Activated B cell treated with CpG ODN at 0.5 μM for 24 hours (primary cell): Measurements from ENCODE around the gene EGFR. TPM values are rescaled to one million over a fixed set of nuclear protein-coding genes. Genes with fewer than 3 reads are reported as not detected.

Experiments
- ATAC-seq: fragments of 200-7000 bp; cut with Tn5 transposase; one replicate; pipeline ENCODE4 v1.10.0; 2021; ENCODE audit warnings: low read depth, mild to moderate bottlenecking, moderate library complexity
- CTCF ChIA-PET: fragments of 350-600 bp; sonication (Branson Sonifier 250); formaldehyde crosslinking; loops from one replicate; lab custom pipeline; 2021; ENCODE audit warnings: antibody characterized with exemption; lab: Charles Lee
- POLR2A ChIA-PET: fragments of 350-600 bp; sonication (Branson Sonifier 250); formaldehyde crosslinking; loops from one replicate; lab custom pipeline; 2021; ENCODE audit warnings: antibody characterized with exemption; lab: Charles Lee
- DNase-seq: peaks from one replicate; pipeline ENCODE4 v3.0.0; 2022
- H3K27ac Mint-ChIP-seq: one replicate; pipeline ENCODE4 v1.8.0; 2020; ENCODE audit warnings: mixed read lengths
- H3K27me3 Mint-ChIP-seq: one replicate; pipeline ENCODE4 v1.8.0; 2021; ENCODE audit warnings: mixed read lengths
- H3K36me3 Mint-ChIP-seq: one replicate; pipeline ENCODE4 v1.8.0; 2021; ENCODE audit warnings: low read depth, mixed read lengths
- H3K4me1 Mint-ChIP-seq: one replicate; pipeline ENCODE4 v1.8.0; 2021; ENCODE audit warnings: mixed read lengths
- H3K4me3 Mint-ChIP-seq: one replicate; pipeline ENCODE4 v1.8.0; 2020; ENCODE audit warnings: mild to moderate bottlenecking, mixed read lengths
- H3K9me3 Mint-ChIP-seq: one replicate; pipeline ENCODE4 v1.8.0; 2020; ENCODE audit warnings: mixed read lengths
- intact Hi-C: fragments of 100-400 bp; cut with micrococcal nuclease; formaldehyde crosslinking; loops from one replicate; pipeline ENCODE4 v1.15.1; 2024
- total RNA-seq: library from RNA; stranded (reverse); gene quantifications from 2 replicates; pipeline ENCODE4 v1.2.3, GENCODE V29; 2022
- TF ChIP-seq, protein P1 (sequence below): fragments of 200-600 bp; IDR thresholded peaks from one replicate; pipeline ENCODE4 v1.8.0; 2022; ENCODE audit warnings: antibody characterized with exemption, mild to moderate bottlenecking

EGFR gene
- total RNA-seq, 1 donor from 2014 or later = not detected

DNA sequence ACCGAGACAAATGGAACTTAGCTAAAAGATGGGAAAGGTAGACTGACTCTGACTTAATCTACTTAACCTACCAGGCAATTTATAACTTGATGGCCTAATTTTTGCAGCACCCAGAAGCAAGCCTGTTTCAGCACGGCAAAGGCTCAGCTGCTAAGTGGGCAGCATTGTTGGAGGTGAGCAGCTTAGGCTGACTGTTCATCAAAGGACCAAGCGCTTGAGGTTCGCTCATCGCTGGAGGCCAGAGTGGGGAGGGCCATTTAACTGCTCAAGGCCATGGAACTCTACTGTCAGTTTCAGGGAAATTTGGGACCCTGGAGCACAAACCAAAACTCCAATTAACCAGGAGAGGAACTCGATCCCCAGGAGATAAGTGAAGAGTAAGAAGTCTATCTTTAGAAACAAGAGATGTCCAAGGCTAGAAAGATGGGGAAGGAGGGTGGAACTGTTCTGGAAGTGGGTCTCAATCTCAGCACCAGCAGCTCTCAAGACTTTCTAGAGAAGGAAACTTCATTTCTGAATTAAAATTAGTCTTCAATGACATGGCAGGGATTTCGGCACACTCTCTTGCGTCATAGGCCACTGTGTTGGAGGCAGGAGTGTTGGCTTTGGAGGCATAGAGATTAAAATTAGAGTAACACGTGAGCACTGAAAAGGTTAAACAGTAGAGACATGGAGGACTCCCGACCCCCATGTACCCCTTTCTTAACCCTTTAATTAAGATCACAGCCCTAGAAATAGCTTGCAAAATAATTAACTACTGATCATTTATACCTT lies 43.1 kb downstream of the EGFR start:
- Mint-ChIP-seq H3K9me3 (peaks cover 4% of the 10 kb centered on the region), H3K27ac (no peak overlapping the region), H3K27me3 (peaks cover 12% of the 10 kb centered on the region), H3K4me1 (peaks cover 3% of the 10 kb centered on the region), H3K4me3 (no peak overlapping the region), H3K36me3 (no peaks in the 10 kb centered on the region)
- intact Hi-C loops = no loop called here
- ATAC-seq (no peak), DNase-seq (no peak)
- TF ChIP-seq, protein P1, sequence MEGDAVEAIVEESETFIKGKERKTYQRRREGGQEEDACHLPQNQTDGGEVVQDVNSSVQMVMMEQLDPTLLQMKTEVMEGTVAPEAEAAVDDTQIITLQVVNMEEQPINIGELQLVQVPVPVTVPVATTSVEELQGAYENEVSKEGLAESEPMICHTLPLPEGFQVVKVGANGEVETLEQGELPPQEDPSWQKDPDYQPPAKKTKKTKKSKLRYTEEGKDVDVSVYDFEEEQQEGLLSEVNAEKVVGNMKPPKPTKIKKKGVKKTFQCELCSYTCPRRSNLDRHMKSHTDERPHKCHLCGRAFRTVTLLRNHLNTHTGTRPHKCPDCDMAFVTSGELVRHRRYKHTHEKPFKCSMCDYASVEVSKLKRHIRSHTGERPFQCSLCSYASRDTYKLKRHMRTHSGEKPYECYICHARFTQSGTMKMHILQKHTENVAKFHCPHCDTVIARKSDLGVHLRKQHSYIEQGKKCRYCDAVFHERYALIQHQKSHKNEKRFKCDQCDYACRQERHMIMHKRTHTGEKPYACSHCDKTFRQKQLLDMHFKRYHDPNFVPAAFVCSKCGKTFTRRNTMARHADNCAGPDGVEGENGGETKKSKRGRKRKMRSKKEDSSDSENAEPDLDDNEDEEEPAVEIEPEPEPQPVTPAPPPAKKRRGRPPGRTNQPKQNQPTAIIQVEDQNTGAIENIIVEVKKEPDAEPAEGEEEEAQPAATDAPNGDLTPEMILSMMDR = no peak
- CTCF ChIA-PET = no interaction called here
- POLR2A ChIA-PET = no interaction called here

DNA sequence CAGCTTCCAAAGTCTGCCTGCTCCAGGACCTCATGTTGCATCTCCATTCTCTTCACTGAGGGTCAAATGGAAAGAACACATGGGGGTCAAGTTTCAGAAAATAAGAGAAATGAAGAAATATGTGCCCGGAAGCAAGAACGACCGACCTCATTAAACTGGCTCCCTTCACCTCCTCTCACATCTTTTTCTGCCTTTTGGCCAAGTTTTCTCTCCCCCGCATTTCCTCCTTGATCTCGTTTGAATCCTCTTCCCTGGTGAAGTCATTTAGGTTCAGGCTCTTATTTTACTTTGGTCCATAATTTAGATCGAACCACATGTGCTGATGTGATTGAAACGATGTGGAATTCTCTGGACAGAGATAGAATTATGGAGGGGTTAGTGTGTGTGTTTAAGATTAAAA lies 44.2 kb downstream of the EGFR start:
- ChIA-PET POLR2A (no interaction called here), CTCF (no interaction called here)
- Mint-ChIP-seq H3K4me1 (peaks cover 3% of the 10 kb centered on the region), H3K36me3 (no peaks in the 10 kb centered on the region), H3K27me3 (peaks cover 12% of the 10 kb centered on the region), H3K27ac (no peak overlapping the region), H3K4me3 (no peak overlapping the region), H3K9me3 (peaks cover 4% of the 10 kb centered on the region)
- no peak for DNase-seq
- ATAC-seq = no peak
- intact Hi-C loops = no loop called here
- TF ChIP-seq, protein P1 = no peak

DNA sequence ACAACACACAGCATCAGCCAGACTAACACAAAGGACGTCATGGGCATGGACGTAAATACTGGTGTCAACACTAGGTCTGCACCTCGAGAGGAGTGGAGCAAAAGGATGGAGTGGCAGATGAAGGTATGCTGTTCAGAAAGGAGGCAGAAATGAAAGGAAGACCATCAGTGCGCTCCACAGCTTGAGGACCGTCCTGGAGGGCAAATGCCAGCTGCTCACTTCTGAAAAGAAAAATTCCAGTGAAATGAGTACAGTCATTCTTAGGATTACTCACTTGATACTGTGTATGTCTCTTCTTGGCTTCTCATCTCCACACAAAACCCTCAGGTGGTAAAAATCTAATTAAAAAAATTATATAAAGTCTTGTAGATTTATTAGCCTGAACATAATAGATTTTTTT lies 44.8 kb downstream of the EGFR start:
- CTCF ChIA-PET = no interaction called here
- Mint-ChIP-seq H3K27ac (no peak overlapping the region), H3K36me3 (no peaks in the 10 kb centered on the region), H3K9me3 (no peaks in the 10 kb centered on the region), H3K27me3 (peaks cover 12% of the 10 kb centered on the region), H3K4me3 (no peak overlapping the region), H3K4me1 (peaks cover 3% of the 10 kb centered on the region)
- TF ChIP-seq, protein P1 = no peak
- intact Hi-C loops = no loop called here
- no peak for DNase-seq
- POLR2A ChIA-PET = interaction anchor here (0.6 kb wide), 1 partner anchor 23 kb away, joined by 3 read pairs; no protein-coding TSS in a partner anchor
- ATAC-seq = no peak

DNA sequence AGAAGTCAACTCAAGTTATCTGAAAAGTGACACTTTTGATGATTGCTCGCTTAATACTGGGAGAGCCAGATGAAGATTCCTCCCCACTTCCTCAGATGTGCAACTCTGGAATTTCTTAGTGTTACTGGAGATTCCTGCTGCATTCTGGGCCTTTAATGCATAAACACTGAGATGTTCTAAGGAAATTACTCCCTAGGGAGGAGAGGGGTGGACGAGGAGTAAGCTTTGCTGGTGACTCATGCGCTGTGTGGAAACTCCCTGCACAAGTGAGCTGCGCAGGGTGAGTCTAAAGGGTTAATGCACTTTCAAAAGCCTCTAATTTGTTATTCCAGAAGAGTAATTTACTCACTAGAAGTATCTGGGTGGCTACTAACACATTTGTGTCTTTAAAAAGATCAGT lies 46.3 kb downstream of the EGFR start:
- H3K4me3 Mint-ChIP-seq = no peak overlapping the region
- intact Hi-C loops = loop anchor here (1.0 kb wide), 1 partner anchor 8 kb away; no protein-coding TSS in a partner anchor
- ATAC-seq = peak; percentile 49
- no peaks in the 10 kb centered on the region for H3K36me3 Mint-ChIP-seq
- peaks cover 3% of the 10 kb centered on the region for H3K4me1 Mint-ChIP-seq
- no peak overlapping the region for H3K27ac Mint-ChIP-seq
- ChIA-PET CTCF (interaction anchor here (0.7 kb wide), 1 partner anchor 190 kb away, joined by 3 read pairs; no protein-coding TSS in a partner anchor), POLR2A (interaction anchor here (0.7 to 1.0 kb wide), 2 partner anchors 157 to 306 kb away, joined by 7 read pairs; partner anchors contain the start of gene SEC61G)
- H3K27me3 Mint-ChIP-seq = peaks cover 12% of the 10 kb centered on the region
- DNase-seq = no peak
- no peaks in the 10 kb centered on the region for H3K9me3 Mint-ChIP-seq
- TF ChIP-seq, protein P1 = no peak

DNA sequence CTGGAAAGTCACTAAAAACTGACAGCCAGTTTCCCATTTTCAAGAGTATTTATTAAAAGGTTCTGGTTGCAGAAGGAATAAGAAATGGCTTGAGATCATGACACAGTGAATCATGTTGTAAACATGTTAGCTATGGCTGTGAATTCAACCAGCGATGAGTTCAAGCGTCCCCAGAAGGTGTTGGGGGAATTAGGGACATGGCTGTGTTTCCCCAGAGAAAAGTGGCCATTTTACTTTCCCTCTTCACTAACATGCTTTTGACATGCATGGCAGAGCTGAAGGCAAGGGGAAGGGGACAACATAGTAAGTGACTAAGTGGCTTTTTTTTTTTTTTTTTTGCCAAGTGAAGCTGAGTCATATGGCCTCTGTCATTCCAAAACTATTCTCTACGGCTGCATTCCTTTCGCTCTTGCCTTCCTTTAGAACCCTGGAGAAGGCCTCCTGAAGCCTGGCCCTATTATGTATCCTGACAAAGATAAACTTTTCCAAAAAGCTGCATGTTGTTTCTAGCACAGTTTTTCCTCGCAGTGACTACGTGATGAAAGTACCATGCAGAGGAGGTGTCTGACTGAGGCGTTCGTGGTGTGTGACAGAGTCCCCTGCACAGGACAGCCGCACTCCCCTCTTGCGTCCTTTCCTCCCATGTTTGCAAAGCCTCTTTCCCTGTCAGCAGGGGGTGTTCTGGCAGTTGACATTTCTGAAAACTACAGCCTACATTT lies 46.9 kb downstream of the EGFR start:
- DNase-seq = no peak
- POLR2A ChIA-PET = interaction anchor here (0.6 to 1.0 kb wide), 3 partner anchors 12 to 307 kb away, joined by 3 to 7 read pairs (median 7); partner anchors contain the start of gene SEC61G
- CTCF ChIA-PET = interaction anchor here (0.7 kb wide), 1 partner anchor 190 kb away, joined by 3 read pairs; no protein-coding TSS in a partner anchor
- TF ChIP-seq, protein P1 = no peak
- Mint-ChIP-seq H3K27me3 (peaks cover 12% of the 10 kb centered on the region), H3K27ac (no peak overlapping the region), H3K9me3 (no peaks in the 10 kb centered on the region), H3K36me3 (no peaks in the 10 kb centered on the region), H3K4me3 (no peak overlapping the region), H3K4me1 (peaks cover 3% of the 10 kb centered on the region)
- intact Hi-C loops = loop anchor here (1.0 kb wide), 1 partner anchor 8 kb away; no protein-coding TSS in a partner anchor
- ATAC-seq = peak; percentile 72
